Measurements from ENCODE around the gene ADGRV1.

DNA sequence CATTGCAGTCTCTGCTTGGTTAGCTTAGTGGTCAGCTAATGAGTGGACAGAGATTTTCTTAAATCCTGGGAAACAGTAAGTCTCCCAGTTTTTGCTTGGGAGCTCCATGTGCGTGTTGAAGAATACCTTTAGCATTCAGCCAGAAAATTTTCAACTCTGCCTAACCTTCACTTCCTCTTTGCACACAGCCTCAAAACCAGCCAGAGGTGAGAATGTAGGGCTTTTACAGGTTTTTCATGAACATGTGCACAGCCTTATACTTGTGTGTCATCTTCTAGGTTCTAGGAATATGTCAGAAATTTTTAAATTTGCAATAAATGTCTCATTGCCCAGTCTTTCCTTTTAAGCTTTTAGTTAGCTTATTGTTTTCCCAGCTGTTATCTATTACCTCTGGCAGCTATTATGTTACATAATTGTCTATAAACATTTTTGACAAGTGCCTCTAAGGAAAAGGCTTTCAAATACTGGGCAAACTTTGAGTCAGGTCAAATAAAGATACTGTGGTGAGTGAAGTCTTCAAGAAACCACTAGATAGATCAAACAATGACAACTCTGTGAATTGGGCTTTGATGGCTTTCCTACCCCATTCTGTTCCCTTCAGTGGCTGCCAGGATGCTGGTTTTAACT lies 12.7 kb downstream of the ADGRV1 start:
- TF ChIP-seq, protein P1, sequence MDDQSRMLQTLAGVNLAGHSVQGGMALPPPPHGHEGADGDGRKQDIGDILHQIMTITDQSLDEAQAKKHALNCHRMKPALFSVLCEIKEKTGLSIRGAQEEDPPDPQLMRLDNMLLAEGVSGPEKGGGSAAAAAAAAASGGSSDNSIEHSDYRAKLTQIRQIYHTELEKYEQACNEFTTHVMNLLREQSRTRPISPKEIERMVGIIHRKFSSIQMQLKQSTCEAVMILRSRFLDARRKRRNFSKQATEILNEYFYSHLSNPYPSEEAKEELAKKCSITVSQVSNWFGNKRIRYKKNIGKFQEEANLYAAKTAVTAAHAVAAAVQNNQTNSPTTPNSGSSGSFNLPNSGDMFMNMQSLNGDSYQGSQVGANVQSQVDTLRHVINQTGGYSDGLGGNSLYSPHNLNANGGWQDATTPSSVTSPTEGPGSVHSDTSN (IDR thresholded peaks at IDR 0.05), result no peak
- TF ChIP-seq, protein P2, sequence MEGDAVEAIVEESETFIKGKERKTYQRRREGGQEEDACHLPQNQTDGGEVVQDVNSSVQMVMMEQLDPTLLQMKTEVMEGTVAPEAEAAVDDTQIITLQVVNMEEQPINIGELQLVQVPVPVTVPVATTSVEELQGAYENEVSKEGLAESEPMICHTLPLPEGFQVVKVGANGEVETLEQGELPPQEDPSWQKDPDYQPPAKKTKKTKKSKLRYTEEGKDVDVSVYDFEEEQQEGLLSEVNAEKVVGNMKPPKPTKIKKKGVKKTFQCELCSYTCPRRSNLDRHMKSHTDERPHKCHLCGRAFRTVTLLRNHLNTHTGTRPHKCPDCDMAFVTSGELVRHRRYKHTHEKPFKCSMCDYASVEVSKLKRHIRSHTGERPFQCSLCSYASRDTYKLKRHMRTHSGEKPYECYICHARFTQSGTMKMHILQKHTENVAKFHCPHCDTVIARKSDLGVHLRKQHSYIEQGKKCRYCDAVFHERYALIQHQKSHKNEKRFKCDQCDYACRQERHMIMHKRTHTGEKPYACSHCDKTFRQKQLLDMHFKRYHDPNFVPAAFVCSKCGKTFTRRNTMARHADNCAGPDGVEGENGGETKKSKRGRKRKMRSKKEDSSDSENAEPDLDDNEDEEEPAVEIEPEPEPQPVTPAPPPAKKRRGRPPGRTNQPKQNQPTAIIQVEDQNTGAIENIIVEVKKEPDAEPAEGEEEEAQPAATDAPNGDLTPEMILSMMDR (IDR thresholded peaks at IDR 0.05), result no peak
- TF ChIP-seq, protein P3, sequence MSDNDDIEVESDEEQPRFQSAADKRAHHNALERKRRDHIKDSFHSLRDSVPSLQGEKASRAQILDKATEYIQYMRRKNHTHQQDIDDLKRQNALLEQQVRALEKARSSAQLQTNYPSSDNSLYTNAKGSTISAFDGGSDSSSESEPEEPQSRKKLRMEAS (IDR thresholded peaks at IDR 0.05; ENCODE audit: low read depth), result no peak
- TF ChIP-seq YY1 (IDR thresholded peaks at IDR 0.05; ENCODE audit: low read depth) (no peak), RCOR1 (IDR thresholded peaks at IDR 0.05; ENCODE audit: low read length) (no peak)
- TF ChIP-seq, protein P4, sequence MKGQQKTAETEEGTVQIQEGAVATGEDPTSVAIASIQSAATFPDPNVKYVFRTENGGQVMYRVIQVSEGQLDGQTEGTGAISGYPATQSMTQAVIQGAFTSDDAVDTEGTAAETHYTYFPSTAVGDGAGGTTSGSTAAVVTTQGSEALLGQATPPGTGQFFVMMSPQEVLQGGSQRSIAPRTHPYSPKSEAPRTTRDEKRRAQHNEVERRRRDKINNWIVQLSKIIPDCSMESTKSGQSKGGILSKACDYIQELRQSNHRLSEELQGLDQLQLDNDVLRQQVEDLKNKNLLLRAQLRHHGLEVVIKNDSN (IDR thresholded peaks at IDR 0.05; ENCODE audit: borderline replicate concordance, low read depth), result no peak

Data from SK-N-SH (cell line).